ENCODE data around the gene FSTL5.

DNA sequence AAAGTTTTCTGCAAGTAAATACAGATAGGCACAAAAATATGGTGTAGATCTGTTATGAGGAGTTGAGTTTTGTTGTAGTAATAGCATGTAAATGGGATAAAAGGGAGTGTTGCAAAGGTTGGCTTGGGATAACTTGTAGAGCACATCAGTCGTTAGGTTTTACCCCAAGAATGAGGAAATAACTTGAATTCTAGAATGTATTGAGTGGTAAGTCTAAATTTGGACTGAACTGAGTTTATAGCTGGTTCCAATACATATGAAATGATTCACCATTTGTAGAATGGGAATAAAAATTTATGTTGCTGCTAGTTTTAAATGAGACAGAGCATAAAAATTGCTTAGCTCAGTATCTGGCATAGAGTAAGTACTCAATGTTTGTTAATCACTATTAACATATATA is 719.2 kb downstream of the FSTL5 start:
- TF ChIP-seq CTCF (IDR thresholded peaks at IDR 0.05; ENCODE audit: low read depth, low read length, missing input control) (no peak), YY1 (IDR thresholded peaks at IDR 0.05) (no peak), EGR1 (IDR thresholded peaks at IDR 0.05; ENCODE audit: low read depth in 2 of 2) (no peak), JUND (IDR thresholded peaks at IDR 0.05) (no peak), RAD21 (IDR thresholded peaks at IDR 0.05) (no peak), TAF1 (conservative IDR thresholded peaks at IDR 0.05) (no peak), ZBTB33 (IDR thresholded peaks at IDR 0.05) (no peak), GABPA (IDR thresholded peaks at IDR 0.05 in 1 of 2, conservative IDR thresholded peaks at IDR 0.05 in 1 of 2) (no peak), MAX (IDR thresholded peaks at IDR 0.05) (no peak), REST (IDR thresholded peaks at IDR 0.05) (no peak), SP1 (IDR thresholded peaks at IDR 0.05) (no peak), ATF3 (IDR thresholded peaks at IDR 0.05) (no peak), NR2F2 (IDR thresholded peaks at IDR 0.05) (no peak)
